ENCODE data around the gene CLPTM1.

Gene CLPTM1

GRCh38 chr19:45010306-45010705 lies 55.1 kb downstream of the CLPTM1 start:
- DNase-seq (ENCODE audit: low read depth in 2 of 2): no peak

GRCh38 chr19:45011959-45012358 lies 56.8 kb downstream of the CLPTM1 start:
- no peak for DNase-seq (ENCODE audit: low read depth in 2 of 2)

GRCh38 chr19:45016388-45017314 lies 61.5 kb downstream of the CLPTM1 start:
- peak; percentile 48 to 54 for DNase-seq (ENCODE audit: low read depth in 2 of 2)

GRCh38 chr19:45019187-45019586 lies 64.0 kb downstream of the CLPTM1 start:
- no peak for DNase-seq (ENCODE audit: low read depth in 2 of 2)

- DNase-seq (ENCODE audit: low read depth in 2 of 2): no peak
These were observed 64.9 kb downstream of the CLPTM1 start for GRCh38 chr19:45020071-45020470.

GRCh38 chr19:45021971-45022370 lies 66.8 kb downstream of the CLPTM1 start:
- no peak for DNase-seq (ENCODE audit: low read depth in 2 of 2)

- DNase-seq (ENCODE audit: low read depth in 2 of 2): no peak
These were observed 67.9 kb downstream of the CLPTM1 start for GRCh38 chr19:45023048-45023447.

- no peak for DNase-seq (ENCODE audit: low read depth in 2 of 2)
These were observed 70.1 kb downstream of the CLPTM1 start for GRCh38 chr19:45025264-45025663.

GRCh38 chr19:45027371-45027770 lies 72.2 kb downstream of the CLPTM1 start:
- no peak for DNase-seq (ENCODE audit: low read depth in 2 of 2)

- DNase-seq (ENCODE audit: low read depth in 2 of 2): no peak
These were observed 75.6 kb downstream of the CLPTM1 start for GRCh38 chr19:45030825-45031224.

GRCh38 chr19:45032421-45032820 lies 77.2 kb downstream of the CLPTM1 start:
- no peak for DNase-seq (ENCODE audit: low read depth in 2 of 2)

GRCh38 chr19:45035755-45036154 lies 80.6 kb downstream of the CLPTM1 start:
- no peak for DNase-seq (ENCODE audit: low read depth in 2 of 2)

GRCh38 chr19:45037393-45038169 lies 82.4 kb downstream of the CLPTM1 start:
- DNase-seq (ENCODE audit: low read depth in 2 of 2): no peak

- peak; percentile 72 to 75 for DNase-seq (ENCODE audit: low read depth in 2 of 2)
These were observed 84.0 kb downstream of the CLPTM1 start, which contains the start of gene CLASRP for GRCh38 chr19:45038931-45039893. TSS of gene CLASRP (plus strand) at chr19:45039045. CDS start at chr19:45040213, 1,168 bp downstream.

- no peak for DNase-seq (ENCODE audit: low read depth in 2 of 2)
These were observed 85.0 kb downstream of the CLPTM1 start for GRCh38 chr19:45040059-45040771.

- no peak for DNase-seq (ENCODE audit: low read depth in 2 of 2)
These were observed 85.9 kb downstream of the CLPTM1 start for GRCh38 chr19:45041125-45041524.

All from activated CD8-positive, alpha-beta memory T cell treated with anti-CD3 and anti-CD28 coated beads for 4 hours (primary cell).